ENCODE results near the gene TMEM72. TPM values are rescaled to one million over a fixed set of nuclear protein-coding genes. Genes with fewer than 3 reads are reported as not detected.

Gene TMEM72
- polyA plus RNA-seq, 1 donor from 2014 or later: 1.4 TPM

GRCh38 chr10:44939691-44940401, 28.7 kb downstream of the TMEM72 start:
- Histone ChIP-seq H3K4me3 (ENCODE audit: low read length) (no peak overlapping the region), H3F3A (ENCODE audit: insufficient read depth, low read length, poor library complexity, severe bottlenecking) (no peaks in the 10 kb centered on the region), H3K27ac (ENCODE audit: low read length) (no peak overlapping the region), H3K9me3 (ENCODE audit: low read length) (no peaks in the 10 kb centered on the region), H3K36me3 (ENCODE audit: insufficient read depth, low read length) (no peaks in the 10 kb centered on the region), H2AFZ (ENCODE audit: low read depth, low read length) (no peak overlapping the region), H3K27me3 (ENCODE audit: insufficient read depth, low read depth, low read length) (no peaks in the 10 kb centered on the region), H3K9ac (ENCODE audit: low read length) (no peak overlapping the region), H4K20me1 (ENCODE audit: insufficient read depth) (no peaks in the 10 kb centered on the region), H3K9me2 (ENCODE audit: insufficient read depth, low read length) (no peaks in the 10 kb centered on the region), H3K79me2 (replicated peaks; ENCODE audit: insufficient read depth, low read length) (no peaks in the 10 kb centered on the region), H3K4me2 (ENCODE audit: low read length) (no peak overlapping the region)
- no peak for TF ChIP-seq POLR2AphosphoS5 (IDR thresholded peaks at IDR 0.05)
- no peak for TF ChIP-seq SMC3 (conservative IDR thresholded peaks at IDR 0.05; ENCODE audit: poor library complexity)
- TF ChIP-seq REST (IDR thresholded peaks at IDR 0.05; ENCODE audit: borderline replicate concordance): no peak
- no peak for TF ChIP-seq EZH2 (IDR thresholded peaks at IDR 0.05; ENCODE audit: borderline replicate concordance, insufficient read depth, low read length, poor library complexity, severe bottlenecking)
- TF ChIP-seq RAD21 (conservative IDR thresholded peaks at IDR 0.05): no peak

GRCh38 chr10:44944354-44944753, 33.2 kb downstream of the TMEM72 start:
- no peak overlapping the region for H3K27ac ChIP-seq (ENCODE audit: low read length)
- no peaks in the 10 kb centered on the region for H3K9me3 ChIP-seq (ENCODE audit: low read length)
- no peaks in the 10 kb centered on the region for H3K79me2 ChIP-seq (replicated peaks; ENCODE audit: insufficient read depth, low read length)
- no peaks in the 10 kb centered on the region for H3K36me3 ChIP-seq (ENCODE audit: insufficient read depth, low read length)
- no peak overlapping the region for H3K9ac ChIP-seq (ENCODE audit: low read length)
- no peak overlapping the region for H3K4me2 ChIP-seq (ENCODE audit: low read length)
- TF ChIP-seq EZH2 (IDR thresholded peaks at IDR 0.05; ENCODE audit: borderline replicate concordance, insufficient read depth, low read length, poor library complexity, severe bottlenecking): no peak
- TF ChIP-seq TAF1 (IDR thresholded peaks at IDR 0.05; ENCODE audit: low read depth): no peak
- TF ChIP-seq RAD21 (conservative IDR thresholded peaks at IDR 0.05): no peak
- no peak for TF ChIP-seq EP300 (conservative IDR thresholded peaks at IDR 0.05; ENCODE audit: poor library complexity, severe bottlenecking)
- TF ChIP-seq CTCF (IDR thresholded peaks at IDR 0.05; ENCODE audit: poor library complexity, severe bottlenecking): no peak
- no peak for TF ChIP-seq SMC3 (conservative IDR thresholded peaks at IDR 0.05; ENCODE audit: poor library complexity)
- no peaks in the 10 kb centered on the region for H3F3A ChIP-seq (ENCODE audit: insufficient read depth, low read length, poor library complexity, severe bottlenecking)
- H3K27me3 ChIP-seq (ENCODE audit: insufficient read depth, low read depth, low read length): no peaks in the 10 kb centered on the region
- no peak overlapping the region for H3K4me3 ChIP-seq (ENCODE audit: low read length)
- H2AFZ ChIP-seq (ENCODE audit: low read depth, low read length): no peak overlapping the region
- no peaks in the 10 kb centered on the region for H3K9me2 ChIP-seq (ENCODE audit: insufficient read depth, low read length)
- no peaks in the 10 kb centered on the region for H4K20me1 ChIP-seq (ENCODE audit: insufficient read depth)

All from neural cell (in vitro differentiated cells).